AG08396 (cell line): ENCODE measurements around the gene UQCR11.
A peak's percentile ranks its signal among the peaks of the same experiment; 100 is the strongest.

Source experiments
- DNase-seq: peaks from one replicate; pipeline ENCODE4 v3.0.0; 2012; ENCODE audit warnings: low spot score, mixed read lengths

The UQCR11 gene

GRCh38 chr19:1590641-1591397 is 14.4 kb downstream of the UQCR11 start:
- peak; percentile 59 for DNase-seq

- DNase-seq = no peak
Observed at GRCh38 chr19:1587872-1588271, 17.4 kb downstream of the UQCR11 start.

GRCh38 chr19:1585243-1585580 is 20.1 kb downstream of the UQCR11 start:
- no peak for DNase-seq

GRCh38 chr19:1584500-1585242 is 20.6 kb downstream of the UQCR11 start:
- DNase-seq = no peak

- DNase-seq = no peak
Observed at GRCh38 chr19:1582201-1582600, 23.1 kb downstream of the UQCR11 start.

GRCh38 chr19:1580957-1581356 is 24.3 kb downstream of the UQCR11 start:
- no peak for DNase-seq

- DNase-seq = no peak
Observed at GRCh38 chr19:1580382-1580781, 24.9 kb downstream of the UQCR11 start.

- DNase-seq = no peak
Observed at GRCh38 chr19:1579222-1579621, 26.0 kb downstream of the UQCR11 start.

- DNase-seq = no peak
Observed at GRCh38 chr19:1577929-1578618, 27.2 kb downstream of the UQCR11 start.

GRCh38 chr19:1577090-1577928 is 28.0 kb downstream of the UQCR11 start:
- DNase-seq = no peak

- DNase-seq = no peak
Observed at GRCh38 chr19:1576242-1577089, 28.8 kb downstream of the UQCR11 start.

GRCh38 chr19:1575323-1576241 is 29.7 kb downstream of the UQCR11 start:
- DNase-seq = no peak

- DNase-seq = no peak
Observed at GRCh38 chr19:1574354-1575136, 30.7 kb downstream of the UQCR11 start.

GRCh38 chr19:1572795-1573194 is 32.5 kb downstream of the UQCR11 start:
- DNase-seq = no peak

GRCh38 chr19:1571358-1571757 is 33.9 kb downstream of the UQCR11 start:
- no peak for DNase-seq

- no peak for DNase-seq
Observed at GRCh38 chr19:1570836-1571235, 34.4 kb downstream of the UQCR11 start.

GRCh38 chr19:1569997-1570396 is 35.3 kb downstream of the UQCR11 start:
- no peak for DNase-seq

- DNase-seq = peak; percentile 100
Observed at GRCh38 chr19:1568320-1569019, 36.8 kb downstream of the UQCR11 start, which contains the start of gene MEX3D. MEX3D (minus strand) TSS chr19:1568325; CDS start chr19:1568058, 267 bp downstream.

- no peak for DNase-seq
Observed at GRCh38 chr19:1567848-1568227, 37.4 kb downstream of the UQCR11 start.
